Thoracic aorta (tissue), 2 donors: ENCODE measurements around the gene PAQR3. TPM values are rescaled to one million over a fixed set of nuclear protein-coding genes. Genes with fewer than 3 reads are reported as not detected.

Source experiments
- ATAC-seq: fragments of 150-250 bp; one replicate; pipeline ENCODE4 v1.8.0; 2017; ENCODE audit warnings: low read depth; ENCODE audit not compliant: insufficient number of reproducible peaks, low FRiP score
- DNase-seq: peaks from one replicate; pipeline ENCODE4 v3.0.0-alpha.2; 2020; ENCODE audit warnings: low spot score
- H3K27ac ChIP-seq, 2 donors: fragments of 200-600 bp; sonication (generic); 1 replicate in 1 of 2; 2 replicates in 1 of 2; pipeline ENCODE4 v1.5.1; 2016; ENCODE audit warnings: mild to moderate bottlenecking in 2 of 2, moderate library complexity in 2 of 2
- H3K27me3 ChIP-seq: fragments of 200-600 bp; sonication (generic); replicated peaks from 2 replicates; pipeline ENCODE4 v1.6.0; 2016; ENCODE audit warnings: mild to moderate bottlenecking; ENCODE audit not compliant: insufficient read depth
- H3K36me3 ChIP-seq: fragments of 200-600 bp; sonication (generic); one replicate; pipeline ENCODE4 v1.5.1; 2016
- H3K4me1 ChIP-seq, 2 donors: fragments of 200-600 bp; sonication (generic); 1 replicate in 1 of 2; 2 replicates in 1 of 2; pipeline versions ENCODE4 v1.5.1 to v1.6.0; 2016; ENCODE audit warnings: low read depth in 2 of 2, mild to moderate bottlenecking in 1 of 2; ENCODE audit not compliant: control insufficient read depth in 1 of 2
- H3K4me3 ChIP-seq: fragments of 200-600 bp; sonication (generic); 2 replicates; pipeline ENCODE4 v1.5.1; 2016; ENCODE audit warnings: mild to moderate bottlenecking
- H3K9me3 ChIP-seq: fragments of 200-600 bp; sonication (generic); 2 replicates; pipeline ENCODE4 v1.5.1; 2016
- total RNA-seq, 2 donors: library from RNA; depleted of rRNA; stranded (reverse); fragments of >200 nt; gene quantifications; one replicate each; pipeline versions ENCODE4 v1.1.0 to v1.2.3, GENCODE V29; 2016
- TF ChIP-seq, protein P1 (sequence below): fragments of 200-600 bp; sonication (generic); IDR thresholded peaks from one replicate; pipeline ENCODE4 v1.5.1; 2019; ENCODE audit warnings: antibody characterized with exemption

Gene PAQR3
- total RNA-seq, 2 donors from 2014 or later: 9.1 to 22.6 TPM

DNA sequence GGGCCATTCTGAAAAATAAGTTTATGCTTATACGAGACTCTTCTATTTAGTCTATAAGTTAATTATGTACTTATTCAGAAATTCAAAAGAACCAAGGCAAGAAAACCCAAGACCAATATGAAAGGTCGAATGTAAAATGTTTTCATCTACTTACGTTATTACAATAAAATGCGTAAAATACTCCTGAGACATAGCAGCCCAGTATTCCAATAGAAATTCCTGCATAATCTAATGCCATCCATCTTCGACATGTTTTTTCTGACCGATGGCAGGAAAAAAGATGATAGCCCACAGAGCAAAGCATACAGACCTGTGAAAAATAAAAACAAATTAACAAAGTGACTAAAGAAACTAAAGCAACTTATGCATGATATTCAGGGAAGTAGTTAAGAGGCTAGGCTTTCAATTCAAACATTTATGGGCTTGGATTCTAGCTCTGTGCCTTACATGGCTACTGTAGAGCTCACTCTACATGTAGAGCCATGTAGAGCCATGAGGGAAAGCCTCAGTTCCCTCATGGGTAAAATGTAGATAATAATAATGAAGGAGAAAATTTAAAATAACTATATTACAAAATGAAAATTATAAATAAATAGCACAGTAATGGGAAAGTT, 9.1 kb downstream of the PAQR3 start:
- TF ChIP-seq, protein P1, sequence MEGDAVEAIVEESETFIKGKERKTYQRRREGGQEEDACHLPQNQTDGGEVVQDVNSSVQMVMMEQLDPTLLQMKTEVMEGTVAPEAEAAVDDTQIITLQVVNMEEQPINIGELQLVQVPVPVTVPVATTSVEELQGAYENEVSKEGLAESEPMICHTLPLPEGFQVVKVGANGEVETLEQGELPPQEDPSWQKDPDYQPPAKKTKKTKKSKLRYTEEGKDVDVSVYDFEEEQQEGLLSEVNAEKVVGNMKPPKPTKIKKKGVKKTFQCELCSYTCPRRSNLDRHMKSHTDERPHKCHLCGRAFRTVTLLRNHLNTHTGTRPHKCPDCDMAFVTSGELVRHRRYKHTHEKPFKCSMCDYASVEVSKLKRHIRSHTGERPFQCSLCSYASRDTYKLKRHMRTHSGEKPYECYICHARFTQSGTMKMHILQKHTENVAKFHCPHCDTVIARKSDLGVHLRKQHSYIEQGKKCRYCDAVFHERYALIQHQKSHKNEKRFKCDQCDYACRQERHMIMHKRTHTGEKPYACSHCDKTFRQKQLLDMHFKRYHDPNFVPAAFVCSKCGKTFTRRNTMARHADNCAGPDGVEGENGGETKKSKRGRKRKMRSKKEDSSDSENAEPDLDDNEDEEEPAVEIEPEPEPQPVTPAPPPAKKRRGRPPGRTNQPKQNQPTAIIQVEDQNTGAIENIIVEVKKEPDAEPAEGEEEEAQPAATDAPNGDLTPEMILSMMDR: no peak
- Histone ChIP-seq H3K36me3 (no peaks in the 10 kb centered on the region), H3K4me3 (no peak overlapping the region), H3K9me3 (no peaks in the 10 kb centered on the region), H3K4me1 (no peaks in the 10 kb centered on the region), H3K27ac (no peak overlapping the region), H3K27me3 (no peaks in the 10 kb centered on the region)
- ATAC-seq (no peak), DNase-seq (no peak)

- TF ChIP-seq, protein P1: no peak
- H3K4me1 ChIP-seq: no peaks in the 10 kb centered on the region
- no peaks in the 10 kb centered on the region for H3K9me3 ChIP-seq
- no peaks in the 10 kb centered on the region for H3K36me3 ChIP-seq
- ATAC-seq: no peak
- H3K27ac ChIP-seq: no peak overlapping the region
- H3K27me3 ChIP-seq: no peaks in the 10 kb centered on the region
- DNase-seq: no peak
- H3K4me3 ChIP-seq: no peak overlapping the region
Measured at GRCh38 chr4:78928835-78929234, 10.4 kb downstream of the PAQR3 start.

GRCh38 chr4:78926826-78927225, 12.4 kb downstream of the PAQR3 start:
- no peak for ATAC-seq

GRCh38 chr4:78923464-78924312, 15.6 kb downstream of the PAQR3 start:
- Histone ChIP-seq H3K27me3 (no peaks in the 10 kb centered on the region), H3K27ac (no peak overlapping the region), H3K36me3 (no peaks in the 10 kb centered on the region), H3K4me1 (no peaks in the 10 kb centered on the region), H3K4me3 (no peak overlapping the region), H3K9me3 (no peaks in the 10 kb centered on the region)
- TF ChIP-seq, protein P1: no peak
- no peak for DNase-seq
- no peak for ATAC-seq

More at GRCh38 chr4:78926826-78927225, 12.4 kb downstream of the PAQR3 start:
- H3K4me3 ChIP-seq: no peak overlapping the region
- H3K27ac ChIP-seq: no peak overlapping the region
- no peaks in the 10 kb centered on the region for H3K36me3 ChIP-seq
- H3K9me3 ChIP-seq: no peaks in the 10 kb centered on the region
- DNase-seq: no peak
- H3K4me1 ChIP-seq: no peaks in the 10 kb centered on the region
- no peaks in the 10 kb centered on the region for H3K27me3 ChIP-seq
- TF ChIP-seq, protein P1: no peak

DNA sequence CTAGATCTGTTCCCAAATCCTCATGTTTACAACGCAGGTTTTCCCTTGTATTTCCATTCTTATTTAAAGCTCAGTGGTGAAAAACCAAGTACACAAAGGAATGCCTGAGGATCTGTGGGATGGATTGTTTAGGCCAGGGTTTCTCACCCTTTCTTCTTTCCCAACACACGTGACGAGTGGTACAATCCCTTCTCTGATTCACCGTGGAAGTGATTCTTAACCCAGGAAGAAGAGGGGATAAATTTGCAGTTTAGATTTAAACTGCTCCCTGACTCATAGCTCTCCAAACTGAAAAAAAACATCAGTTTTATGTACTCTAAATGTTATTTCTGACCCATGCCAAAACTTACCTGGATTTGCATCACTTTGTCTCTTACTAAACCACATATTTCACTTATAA, 17.0 kb downstream of the PAQR3 start:
- no peaks in the 10 kb centered on the region for H3K4me1 ChIP-seq
- H3K9me3 ChIP-seq: no peaks in the 10 kb centered on the region
- DNase-seq (no peak), ATAC-seq (no peak)
- TF ChIP-seq, protein P1: no peak
- H3K4me3 ChIP-seq: no peak overlapping the region
- H3K36me3 ChIP-seq: no peaks in the 10 kb centered on the region
- H3K27me3 ChIP-seq: no peaks in the 10 kb centered on the region
- H3K27ac ChIP-seq: no peak overlapping the region
